Measurements from ENCODE around the gene FAM120B.

Gene FAM120B

GRCh38 chr6:170452767-170453545 lies 146.4 kb downstream of the FAM120B start:
- 70 to 79% methylated on average over 5 to 6 of the region's 8 CpGs for WGBS, 2 experiments (ENCODE audit: insufficient coverage in 2 of 2)
- no peak overlapping the region for H3K27ac ChIP-seq (ENCODE audit: low read depth, low read length, severe bottlenecking)
- no peak overlapping the region for H3K4me3 ChIP-seq (ENCODE audit: extremely low read depth, insufficient read depth, low read length, poor library complexity, severe bottlenecking)
- H3K9me3 ChIP-seq (ENCODE audit: control insufficient read depth, low read length), result no peaks in the 10 kb centered on the region
- H3K4me1 ChIP-seq (ENCODE audit: control insufficient read depth, insufficient read depth, low read length, poor library complexity, severe bottlenecking), result no peaks in the 10 kb centered on the region
- no peaks in the 10 kb centered on the region for H3K36me3 ChIP-seq (ENCODE audit: control insufficient read depth, insufficient read depth, low read length)

DNA sequence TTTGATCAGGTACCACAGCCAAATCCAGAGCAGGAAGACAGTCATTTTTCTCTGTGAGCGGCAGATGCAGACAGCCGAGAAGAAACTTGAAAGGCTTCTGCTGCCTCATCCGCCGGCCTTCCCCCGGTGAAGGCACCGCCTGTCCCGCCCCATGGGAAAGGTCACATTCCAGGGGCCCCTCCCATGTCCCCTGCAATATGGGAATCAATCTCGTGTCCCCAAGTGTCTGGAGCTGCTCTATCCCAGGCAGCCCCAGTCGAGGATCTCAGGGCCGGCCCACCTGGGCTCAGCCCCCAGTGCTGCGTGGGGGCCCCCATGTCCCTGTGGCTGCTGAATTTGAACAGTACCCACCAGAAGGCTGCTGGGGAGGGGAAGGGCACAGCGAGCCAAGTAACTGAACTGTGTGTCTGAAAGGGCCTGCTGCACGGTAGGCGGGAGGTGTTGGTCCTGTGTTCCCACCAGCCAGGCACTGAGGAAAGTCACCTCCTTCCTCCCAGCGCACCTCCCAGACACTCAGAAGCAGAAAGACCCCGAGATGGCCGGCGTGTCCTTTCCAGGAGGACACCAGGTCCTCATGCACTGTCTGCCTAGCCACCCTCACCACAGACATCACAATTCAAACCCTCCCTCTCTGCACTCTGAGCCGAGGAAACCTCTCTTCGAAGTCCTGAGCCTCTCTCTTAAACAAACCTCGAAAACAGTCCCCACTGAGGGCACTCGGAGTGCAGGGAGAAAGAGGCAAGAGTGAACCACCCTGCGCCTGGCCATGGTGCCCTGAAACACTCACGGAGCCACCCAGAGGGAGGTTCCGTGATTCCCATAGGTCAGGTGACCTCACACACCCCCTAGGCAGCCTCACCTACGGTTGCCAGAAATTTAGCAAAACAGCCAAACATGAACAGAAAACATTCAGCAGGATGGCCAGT lies 147.3 kb downstream of the FAM120B start:
- no peak overlapping the region for H3K4me3 ChIP-seq (ENCODE audit: extremely low read depth, insufficient read depth, low read length, poor library complexity, severe bottlenecking)
- H3K36me3 ChIP-seq (ENCODE audit: control insufficient read depth, insufficient read depth, low read length), result no peaks in the 10 kb centered on the region
- H3K27ac ChIP-seq (ENCODE audit: low read depth, low read length, severe bottlenecking), result no peak overlapping the region
- 75 to 80% methylated on average over 20 to 21 of the region's 26 CpGs for WGBS, 2 experiments (ENCODE audit: insufficient coverage in 2 of 2)
- H3K4me1 ChIP-seq (ENCODE audit: control insufficient read depth, insufficient read depth, low read length, poor library complexity, severe bottlenecking), result no peaks in the 10 kb centered on the region
- no peaks in the 10 kb centered on the region for H3K9me3 ChIP-seq (ENCODE audit: control insufficient read depth, low read length)

- Histone ChIP-seq H3K4me3 (ENCODE audit: extremely low read depth, insufficient read depth, low read length, poor library complexity, severe bottlenecking) (no peak overlapping the region), H3K4me1 (ENCODE audit: control insufficient read depth, insufficient read depth, low read length, poor library complexity, severe bottlenecking) (no peaks in the 10 kb centered on the region), H3K27ac (ENCODE audit: low read depth, low read length, severe bottlenecking) (no peak overlapping the region), H3K36me3 (ENCODE audit: control insufficient read depth, insufficient read depth, low read length) (no peaks in the 10 kb centered on the region), H3K9me3 (ENCODE audit: control insufficient read depth, low read length) (no peaks in the 10 kb centered on the region)
- 89 to 91% methylated on average over 12 to 15 of the region's 18 CpGs for WGBS, 2 experiments (ENCODE audit: insufficient coverage in 2 of 2)
Measured at GRCh38 chr6:170454512-170455285, 148.1 kb downstream of the FAM120B start.

GRCh38 chr6:170455335-170455979 lies 148.9 kb downstream of the FAM120B start:
- no peak overlapping the region for H3K4me3 ChIP-seq (ENCODE audit: extremely low read depth, insufficient read depth, low read length, poor library complexity, severe bottlenecking)
- H3K9me3 ChIP-seq (ENCODE audit: control insufficient read depth, low read length), result no peaks in the 10 kb centered on the region
- H3K36me3 ChIP-seq (ENCODE audit: control insufficient read depth, insufficient read depth, low read length), result no peaks in the 10 kb centered on the region
- WGBS, 2 experiments (ENCODE audit: insufficient coverage in 2 of 2), result 94 to 95% methylated on average over 17 to 26 of the region's 26 CpGs
- no peak overlapping the region for H3K27ac ChIP-seq (ENCODE audit: low read depth, low read length, severe bottlenecking)
- H3K4me1 ChIP-seq (ENCODE audit: control insufficient read depth, insufficient read depth, low read length, poor library complexity, severe bottlenecking), result no peaks in the 10 kb centered on the region

DNA sequence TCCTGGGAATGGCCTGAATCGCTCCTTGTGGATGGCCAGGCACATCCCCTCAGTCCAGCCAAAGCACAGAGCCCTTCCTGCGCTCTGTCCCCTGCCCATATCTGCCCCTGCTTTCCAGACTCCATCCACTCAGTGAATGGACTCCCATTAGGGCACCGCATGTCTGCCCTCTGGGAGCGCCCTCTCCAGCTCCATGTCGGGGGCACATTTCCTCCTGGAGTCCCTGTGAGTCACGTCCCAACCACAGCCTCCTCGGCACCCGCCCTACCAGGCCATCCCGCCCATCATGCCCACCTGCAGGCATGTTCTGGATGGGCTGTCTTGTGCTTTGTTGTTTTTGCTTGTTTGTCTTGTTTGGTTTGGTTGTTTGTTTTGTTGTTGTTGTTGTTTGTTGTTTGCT lies 149.8 kb downstream of the FAM120B start:
- Histone ChIP-seq H3K4me1 (ENCODE audit: control insufficient read depth, insufficient read depth, low read length, poor library complexity, severe bottlenecking) (no peaks in the 10 kb centered on the region), H3K36me3 (ENCODE audit: control insufficient read depth, insufficient read depth, low read length) (no peaks in the 10 kb centered on the region), H3K9me3 (ENCODE audit: control insufficient read depth, low read length) (no peaks in the 10 kb centered on the region), H3K4me3 (ENCODE audit: extremely low read depth, insufficient read depth, low read length, poor library complexity, severe bottlenecking) (no peak overlapping the region), H3K27ac (ENCODE audit: low read depth, low read length, severe bottlenecking) (no peak overlapping the region)
- WGBS, 2 experiments (ENCODE audit: insufficient coverage in 2 of 2), result 79 to 80% methylated on average over 8 to 9 of the region's 9 CpGs
